Epithelial cell of esophagus (primary cell): ENCODE results near the gene ILKAP.

Source experiments
- DNase-seq: peaks from one replicate; pipeline ENCODE4 v3.0.0; 2010; ENCODE audit warnings: low read depth
- H3K4me3 ChIP-seq: 2 replicates; pipeline ENCODE4 v1.5.1; 2011; ENCODE audit warnings: mild to moderate bottlenecking, low read length, control low read depth
- TF ChIP-seq, protein P1 (sequence below): IDR thresholded peaks from 2 replicates; pipeline ENCODE4 v1.5.1; 2011; ENCODE audit warnings: low read depth, mild to moderate bottlenecking, low read length, control low read depth, inconsistent platforms; ENCODE audit not compliant: insufficient read depth; ENCODE audit errors: missing control alignments

ILKAP gene

DNA sequence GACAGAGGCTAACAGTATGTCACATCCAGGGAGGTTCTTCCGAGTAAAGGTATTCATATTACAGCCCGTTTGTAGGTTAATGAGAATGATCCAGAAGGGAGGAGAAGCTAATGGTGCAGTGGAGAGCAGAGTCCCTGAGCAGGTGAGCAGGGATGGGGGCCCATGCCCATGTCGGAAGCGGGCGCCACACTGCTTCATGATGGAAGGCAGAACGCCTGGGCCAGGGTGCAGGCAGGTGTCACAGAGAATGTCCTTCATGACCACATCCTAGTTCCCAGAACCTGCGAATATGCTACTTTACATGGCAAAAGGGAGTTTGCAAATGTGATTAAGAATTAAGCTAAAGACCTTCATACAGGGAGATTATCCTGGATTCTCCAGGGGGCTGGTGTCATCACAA, 32.4 kb upstream of the ILKAP start:
- TF ChIP-seq, protein P1, sequence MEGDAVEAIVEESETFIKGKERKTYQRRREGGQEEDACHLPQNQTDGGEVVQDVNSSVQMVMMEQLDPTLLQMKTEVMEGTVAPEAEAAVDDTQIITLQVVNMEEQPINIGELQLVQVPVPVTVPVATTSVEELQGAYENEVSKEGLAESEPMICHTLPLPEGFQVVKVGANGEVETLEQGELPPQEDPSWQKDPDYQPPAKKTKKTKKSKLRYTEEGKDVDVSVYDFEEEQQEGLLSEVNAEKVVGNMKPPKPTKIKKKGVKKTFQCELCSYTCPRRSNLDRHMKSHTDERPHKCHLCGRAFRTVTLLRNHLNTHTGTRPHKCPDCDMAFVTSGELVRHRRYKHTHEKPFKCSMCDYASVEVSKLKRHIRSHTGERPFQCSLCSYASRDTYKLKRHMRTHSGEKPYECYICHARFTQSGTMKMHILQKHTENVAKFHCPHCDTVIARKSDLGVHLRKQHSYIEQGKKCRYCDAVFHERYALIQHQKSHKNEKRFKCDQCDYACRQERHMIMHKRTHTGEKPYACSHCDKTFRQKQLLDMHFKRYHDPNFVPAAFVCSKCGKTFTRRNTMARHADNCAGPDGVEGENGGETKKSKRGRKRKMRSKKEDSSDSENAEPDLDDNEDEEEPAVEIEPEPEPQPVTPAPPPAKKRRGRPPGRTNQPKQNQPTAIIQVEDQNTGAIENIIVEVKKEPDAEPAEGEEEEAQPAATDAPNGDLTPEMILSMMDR: no peak
- DNase-seq: no peak
- H3K4me3 ChIP-seq: no peak overlapping the region

- no peak overlapping the region for H3K4me3 ChIP-seq
- TF ChIP-seq, protein P1: no peak
Observed at GRCh38 chr2:238235331-238235732, 31.8 kb upstream of the ILKAP start.

DNA sequence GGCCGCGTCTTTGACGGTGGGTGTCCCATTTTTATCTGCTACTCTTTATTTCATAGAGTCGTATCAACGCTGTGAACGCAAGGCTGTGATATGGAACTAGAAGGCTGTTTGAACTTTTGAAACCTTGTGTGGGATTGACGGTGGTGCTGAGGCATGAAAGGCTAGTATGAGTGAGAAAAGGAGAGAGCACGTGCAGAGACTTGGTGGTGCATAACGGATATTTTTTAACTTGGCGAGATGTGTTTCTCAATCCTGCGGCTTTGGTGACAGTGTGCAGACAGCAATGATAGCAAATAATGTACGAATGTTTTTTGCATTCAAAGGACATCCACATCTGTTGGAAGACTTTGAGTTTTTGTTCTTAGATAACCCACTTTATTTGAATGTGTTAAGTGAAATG, 30.1 kb upstream of the ILKAP start:
- TF ChIP-seq, protein P1: no peak
- no peak for DNase-seq
- no peak overlapping the region for H3K4me3 ChIP-seq

More at GRCh38 chr2:238235331-238235732, 31.8 kb upstream of the ILKAP start:
- peak; percentile 57 for DNase-seq

- DNase-seq: no peak
- peak overlapping the region; percentile 47 for H3K4me3 ChIP-seq
- TF ChIP-seq, protein P1: no peak
Observed at GRCh38 chr2:238231809-238232208, 28.3 kb upstream of the ILKAP start.

DNA sequence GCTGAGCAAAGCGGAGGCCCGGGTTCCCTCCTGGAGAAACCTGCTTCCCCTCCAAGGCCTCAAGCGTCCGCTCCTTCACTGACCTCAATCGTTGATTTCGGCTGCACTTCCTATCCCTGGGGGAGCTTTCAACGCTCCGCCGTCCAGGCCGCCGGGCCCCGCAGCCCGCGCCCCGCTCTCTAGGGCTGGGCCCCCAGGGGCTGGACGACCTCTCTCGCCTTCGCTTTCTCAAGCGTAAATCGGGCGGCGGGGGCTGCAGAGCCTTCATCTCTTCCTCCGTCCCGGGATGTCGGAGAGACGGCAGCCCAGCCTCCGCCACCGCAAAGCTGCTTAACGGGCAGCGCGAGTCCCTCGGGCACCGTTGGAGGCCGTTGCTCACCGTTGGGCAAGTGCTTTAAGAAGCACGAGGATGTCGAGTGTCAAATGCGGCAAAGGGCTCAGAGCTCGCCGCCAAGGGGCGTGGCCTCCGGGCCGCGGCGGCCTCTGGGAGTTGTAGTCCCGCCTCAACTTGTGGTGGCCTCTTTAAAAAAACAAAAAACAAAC, 27.8 kb upstream of the ILKAP start:
- peak; percentile 74 for DNase-seq
- TF ChIP-seq, protein P1: no peak
- peak overlapping the region; percentile 47 for H3K4me3 ChIP-seq

DNA sequence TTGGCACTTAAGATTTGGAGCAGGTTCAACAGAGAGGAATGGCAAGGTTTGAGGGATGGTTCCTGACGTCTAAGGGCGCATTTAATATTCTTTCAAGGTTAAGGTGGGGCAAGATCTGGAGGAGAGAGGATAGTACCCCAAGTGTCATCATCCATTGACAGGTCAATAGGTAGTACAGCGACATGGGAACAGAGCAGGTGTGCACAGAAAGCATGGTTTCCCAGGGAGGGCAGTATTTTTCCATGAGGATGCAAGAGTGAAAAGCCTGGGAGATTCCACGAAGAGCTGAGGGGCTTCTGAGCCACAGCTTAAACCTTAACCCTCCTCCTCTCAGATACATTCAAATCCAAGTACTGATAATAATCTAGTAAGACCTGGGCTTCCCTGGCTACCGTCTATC, 27.2 kb upstream of the ILKAP start:
- DNase-seq: no peak
- H3K4me3 ChIP-seq: peak overlapping the region; percentile 47
- TF ChIP-seq, protein P1: no peak

- DNase-seq: no peak
- H3K4me3 ChIP-seq: no peak overlapping the region
- TF ChIP-seq, protein P1: no peak
Observed at GRCh38 chr2:238228700-238229099, 25.2 kb upstream of the ILKAP start.
